ENCODE measurements around the gene CLCN5. TPM values are rescaled to one million over a fixed set of nuclear protein-coding genes. Genes with fewer than 3 reads are reported as not detected.

CLCN5 gene
- total and polyA plus RNA-seq, 2 experiments from 2014 or later, result 11.0 to 50.6 TPM

DNA sequence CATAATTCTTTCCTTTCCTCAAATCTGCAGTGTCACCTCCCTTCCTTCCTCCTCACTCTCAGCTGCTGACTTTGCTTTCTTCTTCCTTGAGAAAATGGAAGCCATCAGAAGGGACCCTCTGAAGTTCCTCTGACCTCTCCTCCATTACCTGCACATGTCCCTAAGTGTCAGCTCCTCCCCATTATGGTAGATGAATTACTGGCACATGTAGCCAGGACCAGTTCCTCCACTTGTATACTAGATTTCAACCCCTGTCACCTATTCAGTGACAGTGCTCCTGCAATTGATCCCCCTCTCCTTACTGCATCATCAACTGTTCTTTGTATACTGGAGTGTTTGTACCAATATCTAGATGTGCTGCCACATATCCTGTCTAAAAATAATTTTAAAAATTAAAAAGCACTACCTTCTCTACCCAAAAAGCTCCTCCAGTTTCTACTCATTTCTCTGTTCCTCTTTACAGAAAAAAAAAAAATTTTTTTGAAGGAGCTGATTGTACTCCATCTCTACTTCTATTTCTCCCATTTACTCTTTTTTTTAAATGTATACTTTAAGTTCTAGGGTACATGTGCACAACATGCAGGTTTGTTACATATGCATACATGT is 78.6 kb downstream of the CLCN5 start:
- no peak overlapping the region for H3K27ac ChIP-seq
- TF ChIP-seq EZH2 (IDR thresholded peaks at IDR 0.05; ENCODE audit: borderline replicate concordance) (no peak), EZH2phosphoT487 (IDR thresholded peaks at IDR 0.05; ENCODE audit: low read depth, severe bottlenecking, unreplicated experiment) (no peak)
- TF ChIP-seq, protein P1, sequence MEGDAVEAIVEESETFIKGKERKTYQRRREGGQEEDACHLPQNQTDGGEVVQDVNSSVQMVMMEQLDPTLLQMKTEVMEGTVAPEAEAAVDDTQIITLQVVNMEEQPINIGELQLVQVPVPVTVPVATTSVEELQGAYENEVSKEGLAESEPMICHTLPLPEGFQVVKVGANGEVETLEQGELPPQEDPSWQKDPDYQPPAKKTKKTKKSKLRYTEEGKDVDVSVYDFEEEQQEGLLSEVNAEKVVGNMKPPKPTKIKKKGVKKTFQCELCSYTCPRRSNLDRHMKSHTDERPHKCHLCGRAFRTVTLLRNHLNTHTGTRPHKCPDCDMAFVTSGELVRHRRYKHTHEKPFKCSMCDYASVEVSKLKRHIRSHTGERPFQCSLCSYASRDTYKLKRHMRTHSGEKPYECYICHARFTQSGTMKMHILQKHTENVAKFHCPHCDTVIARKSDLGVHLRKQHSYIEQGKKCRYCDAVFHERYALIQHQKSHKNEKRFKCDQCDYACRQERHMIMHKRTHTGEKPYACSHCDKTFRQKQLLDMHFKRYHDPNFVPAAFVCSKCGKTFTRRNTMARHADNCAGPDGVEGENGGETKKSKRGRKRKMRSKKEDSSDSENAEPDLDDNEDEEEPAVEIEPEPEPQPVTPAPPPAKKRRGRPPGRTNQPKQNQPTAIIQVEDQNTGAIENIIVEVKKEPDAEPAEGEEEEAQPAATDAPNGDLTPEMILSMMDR (IDR thresholded peaks at IDR 0.05; ENCODE audit: poor library complexity), result no peak
- H3K36me3 ChIP-seq (replicated peaks; ENCODE audit: insufficient read depth, low read depth), result no peaks in the 10 kb centered on the region
- no peaks in the 10 kb centered on the region for H3K79me2 ChIP-seq
- H4K20me1 ChIP-seq (ENCODE audit: insufficient read depth, poor library complexity, severe bottlenecking), result no peaks in the 10 kb centered on the region
- H3K4me3 ChIP-seq, result no peak overlapping the region
- DNase-seq (ENCODE audit: low spot score), result no peak
- no peaks in the 10 kb centered on the region for H3K4me1 ChIP-seq (ENCODE audit: insufficient read depth)
- H3K9me3 ChIP-seq (ENCODE audit: low read depth), result no peaks in the 10 kb centered on the region
- H3K9me2 ChIP-seq (replicated peaks; ENCODE audit: insufficient read depth), result no peaks in the 10 kb centered on the region
- H3K27me3 ChIP-seq, result no peaks in the 10 kb centered on the region
- no peak overlapping the region for H2AFZ ChIP-seq
- H3K4me2 ChIP-seq, result no peak overlapping the region

DNA sequence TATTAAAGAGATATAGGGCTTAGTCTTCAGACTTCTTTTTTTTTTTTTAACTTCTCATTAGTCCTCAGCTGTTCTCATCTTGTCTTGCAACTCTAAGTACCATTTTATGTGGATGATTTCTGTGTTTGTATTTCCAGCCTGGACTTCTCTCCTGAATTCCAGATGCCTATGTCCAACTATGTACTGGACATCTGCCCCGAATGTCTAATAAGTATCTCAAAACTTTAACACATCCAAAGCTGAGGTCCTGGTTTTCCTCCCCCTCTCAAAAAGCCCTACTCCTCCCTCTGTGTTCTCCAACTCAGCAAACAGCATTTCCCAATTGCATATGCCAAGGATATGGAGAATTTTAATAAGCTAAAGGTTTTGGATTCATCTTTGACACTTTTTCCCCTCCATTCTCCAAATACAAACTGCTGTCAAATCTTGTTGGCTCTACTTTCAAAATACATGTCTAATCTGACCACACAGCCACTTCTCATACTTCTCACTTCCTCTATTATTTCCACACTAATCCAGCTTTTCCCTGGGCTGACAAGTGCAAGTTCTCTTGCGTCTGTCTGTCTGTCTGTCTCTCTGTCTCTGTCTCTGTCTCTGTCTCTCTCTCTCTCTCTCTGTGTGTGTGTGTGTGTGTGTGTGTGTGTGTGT is 79.8 kb downstream of the CLCN5 start:
- H4K20me1 ChIP-seq (ENCODE audit: insufficient read depth, poor library complexity, severe bottlenecking), result no peaks in the 10 kb centered on the region
- TF ChIP-seq EZH2 (IDR thresholded peaks at IDR 0.05; ENCODE audit: borderline replicate concordance), result no peak
- no peak for TF ChIP-seq EZH2phosphoT487 (IDR thresholded peaks at IDR 0.05; ENCODE audit: low read depth, severe bottlenecking, unreplicated experiment)
- TF ChIP-seq, protein P1 (IDR thresholded peaks at IDR 0.05; ENCODE audit: poor library complexity), result no peak
- H3K4me1 ChIP-seq (ENCODE audit: insufficient read depth), result no peaks in the 10 kb centered on the region
- no peak overlapping the region for H3K27ac ChIP-seq
- H3K36me3 ChIP-seq (replicated peaks; ENCODE audit: insufficient read depth, low read depth), result no peaks in the 10 kb centered on the region
- 70% methylated on average over 2 of the region's 2 CpGs for WGBS (ENCODE audit: low lambda C conversion rate, missing lambda C conversion rate)
- H3K79me2 ChIP-seq, result no peaks in the 10 kb centered on the region
- H2AFZ ChIP-seq, result no peak overlapping the region
- DNase-seq (ENCODE audit: low spot score), result no peak
- H3K27me3 ChIP-seq, result no peaks in the 10 kb centered on the region
- no peak overlapping the region for H3K4me3 ChIP-seq
- H3K9me3 ChIP-seq (ENCODE audit: low read depth), result no peaks in the 10 kb centered on the region
- H3K4me2 ChIP-seq, result no peak overlapping the region
- H3K9me2 ChIP-seq (replicated peaks; ENCODE audit: insufficient read depth), result no peaks in the 10 kb centered on the region

DNA sequence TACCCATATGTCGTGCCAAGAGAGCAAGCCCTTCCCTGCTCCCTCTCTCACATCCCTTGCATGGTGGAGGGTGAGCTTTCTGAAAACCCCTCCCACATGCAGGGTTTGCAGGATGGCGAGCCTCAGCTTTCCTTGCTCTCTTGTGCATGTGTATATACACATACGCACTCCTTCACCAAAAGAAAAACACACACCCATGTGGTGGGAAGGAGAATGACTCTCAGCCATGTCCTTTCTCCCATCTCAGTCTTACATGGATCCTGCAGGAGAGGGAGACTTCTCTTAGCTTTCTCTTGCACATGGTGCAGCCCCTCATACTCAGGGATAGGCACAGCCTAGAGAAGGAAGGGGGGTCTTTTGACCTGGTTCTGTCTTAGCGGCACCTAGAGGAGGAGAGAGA is 81.1 kb downstream of the CLCN5 start:
- no peaks in the 10 kb centered on the region for H3K27me3 ChIP-seq
- H2AFZ ChIP-seq, result no peak overlapping the region
- no peak overlapping the region for H3K4me3 ChIP-seq
- no peak for DNase-seq (ENCODE audit: low spot score)
- WGBS (ENCODE audit: low lambda C conversion rate, missing lambda C conversion rate), result 92% methylated on average over 4 of the region's 4 CpGs
- no peak overlapping the region for H3K27ac ChIP-seq
- no peak overlapping the region for H3K4me2 ChIP-seq
- no peaks in the 10 kb centered on the region for H3K9me3 ChIP-seq (ENCODE audit: low read depth)
- no peaks in the 10 kb centered on the region for H3K4me1 ChIP-seq (ENCODE audit: insufficient read depth)
- H3K79me2 ChIP-seq, result no peaks in the 10 kb centered on the region
- TF ChIP-seq EZH2phosphoT487 (IDR thresholded peaks at IDR 0.05; ENCODE audit: low read depth, severe bottlenecking, unreplicated experiment) (no peak), EZH2 (IDR thresholded peaks at IDR 0.05; ENCODE audit: borderline replicate concordance) (no peak)
- TF ChIP-seq, protein P1 (IDR thresholded peaks at IDR 0.05; ENCODE audit: poor library complexity), result no peak
- no peaks in the 10 kb centered on the region for H3K9me2 ChIP-seq (replicated peaks; ENCODE audit: insufficient read depth)
- no peaks in the 10 kb centered on the region for H3K36me3 ChIP-seq (replicated peaks; ENCODE audit: insufficient read depth, low read depth)
- H4K20me1 ChIP-seq (ENCODE audit: insufficient read depth, poor library complexity, severe bottlenecking), result no peaks in the 10 kb centered on the region
